Inferior parietal cortex (tissue), 1 donor: Measurements from ENCODE around the gene COL6A1.

Source experiments
- DNase-seq: peaks from one replicate; pipeline ENCODE4 v3.0.0-alpha.2; 2016; ENCODE audit errors: extremely low spot score

Gene COL6A1

DNA sequence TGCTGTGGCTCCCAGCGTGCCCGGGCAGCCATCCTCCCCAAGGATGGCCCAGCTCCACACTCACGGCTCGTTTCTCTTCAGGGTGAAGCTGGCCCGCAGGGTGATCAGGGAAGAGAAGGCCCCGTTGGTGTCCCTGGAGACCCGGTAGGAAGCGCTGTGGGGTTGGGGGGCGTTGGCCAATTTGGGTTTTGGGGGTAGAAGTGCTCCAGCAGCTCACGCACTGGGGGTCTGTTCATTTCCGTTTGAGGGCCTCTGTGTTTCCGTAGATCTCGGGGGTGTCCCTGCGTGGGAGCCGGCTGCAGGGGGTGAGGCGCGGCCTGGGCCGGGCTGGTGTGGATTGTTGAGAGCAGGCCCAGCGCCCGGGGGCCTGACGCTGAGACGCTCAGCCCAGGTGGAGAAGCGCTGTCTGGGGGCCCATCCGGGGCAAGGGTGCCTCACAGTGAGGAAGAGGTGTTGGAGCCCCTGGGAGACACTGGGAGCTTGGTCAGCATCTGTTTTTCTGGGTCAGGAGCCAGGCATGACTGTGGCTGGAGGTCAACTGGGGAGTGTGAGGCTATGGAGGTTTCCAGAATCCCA lies 12.6 kb downstream of the COL6A1 start:
- DNase-seq = no peak

DNA sequence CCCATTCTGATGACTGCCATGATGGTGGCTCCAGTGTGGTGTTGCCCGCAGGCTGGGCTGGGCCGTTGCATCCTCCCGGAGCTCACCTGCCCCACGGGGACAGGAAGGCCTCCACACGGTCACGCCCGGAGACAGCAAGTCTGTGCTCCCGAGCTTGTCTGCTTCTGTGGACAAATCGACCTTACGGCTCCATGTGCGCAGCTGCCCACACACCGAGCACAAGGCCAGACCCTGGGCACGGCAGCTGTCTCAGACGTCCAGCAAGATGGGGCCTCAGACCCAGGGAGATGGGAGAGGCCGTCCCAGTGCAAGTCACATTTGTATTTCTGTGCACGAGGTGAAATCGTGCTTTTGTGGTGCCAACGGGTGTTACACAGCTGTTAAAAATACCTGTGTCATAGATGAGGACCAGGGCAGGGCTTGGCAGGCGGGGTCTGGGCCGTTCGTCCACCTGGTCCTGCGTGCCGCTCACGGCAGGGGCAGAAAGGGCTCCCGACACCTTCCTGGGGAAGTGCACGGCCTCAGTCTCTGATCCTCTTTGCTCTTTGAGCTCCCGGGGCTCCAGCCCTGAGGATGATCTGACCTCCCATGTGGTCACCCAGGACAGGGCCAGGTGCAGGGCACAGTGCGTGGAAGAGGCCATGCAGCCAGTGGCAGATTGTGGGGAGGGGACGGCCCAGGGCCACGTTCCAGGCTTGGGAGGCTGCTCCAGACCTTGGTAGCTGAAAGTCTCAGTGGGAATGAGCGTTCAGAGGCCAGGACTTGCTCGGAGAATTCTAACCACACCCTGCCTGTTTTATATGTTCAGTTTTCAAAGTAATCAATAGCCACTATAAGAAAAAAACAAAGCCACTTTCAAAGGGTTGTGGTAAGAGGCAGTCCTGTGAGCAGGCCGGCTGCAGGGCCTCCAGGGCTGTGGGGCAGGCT lies 13.5 kb downstream of the COL6A1 start:
- DNase-seq = no peak

DNA sequence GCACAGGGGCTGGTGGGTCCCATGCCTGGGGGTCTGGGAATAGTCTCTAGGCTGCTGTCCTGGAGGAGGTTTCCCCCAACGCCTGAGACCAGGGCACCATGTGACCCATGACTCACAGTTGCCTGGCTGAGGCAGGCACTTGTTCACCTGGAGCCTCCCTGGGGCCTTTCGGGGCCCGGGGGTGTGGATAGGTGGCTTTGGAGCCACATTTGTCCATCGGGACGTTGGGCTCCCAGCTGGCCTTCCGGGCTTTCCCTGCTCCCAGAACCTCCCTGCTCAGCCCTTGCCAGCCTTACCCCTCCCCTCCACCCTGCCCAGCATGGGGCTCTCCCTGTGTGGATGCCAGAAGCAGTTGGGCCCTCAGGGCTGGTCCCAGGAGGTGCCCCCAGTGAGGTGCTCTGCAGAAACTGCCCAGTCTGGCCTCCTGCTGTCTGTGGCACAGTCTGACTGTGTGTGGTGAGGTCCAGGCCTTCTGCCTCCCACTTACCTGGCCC lies 14.2 kb downstream of the COL6A1 start:
- no peak for DNase-seq

DNA sequence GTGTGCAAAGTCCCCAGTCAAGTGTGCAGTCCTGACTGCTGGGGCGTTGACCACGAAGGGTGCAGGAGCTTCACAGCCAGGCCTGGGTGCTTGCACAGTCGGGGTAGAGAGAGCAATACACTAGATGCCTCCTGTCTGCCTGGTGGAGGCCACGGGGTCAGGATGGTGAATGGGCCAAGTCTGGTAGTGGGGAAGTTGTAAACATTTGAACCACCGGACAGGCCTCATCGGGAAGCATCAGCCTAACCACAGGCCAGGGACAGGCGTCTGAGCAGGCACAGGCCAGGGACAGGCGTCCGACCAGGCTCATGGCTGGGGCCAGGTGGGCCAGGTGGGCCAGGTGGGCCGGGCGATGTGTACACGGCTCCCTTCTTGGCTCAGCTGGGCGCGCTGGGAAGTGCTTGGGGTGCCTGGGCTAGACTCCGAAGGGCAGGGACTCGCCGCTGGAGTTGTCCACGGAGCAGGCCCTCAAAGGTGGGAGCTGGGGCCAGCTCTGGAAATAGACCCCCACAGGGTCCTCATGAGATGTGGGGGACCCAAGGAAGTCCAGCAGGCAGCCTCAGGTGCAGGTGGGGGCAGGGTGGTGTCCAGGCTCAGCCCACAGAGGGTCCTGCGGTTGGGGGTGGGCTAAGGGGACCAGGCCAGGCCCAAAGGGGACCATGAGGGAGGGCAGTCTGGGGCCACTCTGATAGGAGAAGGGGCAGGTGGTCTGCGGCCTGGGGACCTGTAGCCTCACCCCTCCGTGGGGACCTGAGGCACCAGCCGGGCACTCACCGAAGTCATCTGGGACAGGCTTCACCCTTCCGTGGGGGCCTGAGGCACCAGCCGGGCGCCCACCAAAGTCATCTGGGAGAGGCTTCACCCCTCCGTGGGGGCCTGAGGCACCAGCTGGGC lies 15.0 kb downstream of the COL6A1 start:
- DNase-seq = no peak

DNA sequence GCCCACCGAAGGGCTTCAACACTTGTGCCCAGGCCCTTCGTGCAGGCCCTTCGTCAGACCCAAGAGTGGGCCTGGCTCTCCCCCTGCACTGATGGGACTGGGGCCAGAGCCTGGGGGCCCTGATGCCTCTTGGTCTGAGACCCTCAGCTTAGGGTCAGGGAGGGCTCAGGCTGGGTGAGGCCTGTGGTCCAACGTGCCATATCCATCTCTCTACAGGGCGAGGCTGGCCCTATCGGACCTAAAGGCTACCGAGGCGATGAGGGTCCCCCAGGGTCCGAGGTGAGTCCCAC lies 15.6 kb downstream of the COL6A1 start:
- no peak for DNase-seq

DNA sequence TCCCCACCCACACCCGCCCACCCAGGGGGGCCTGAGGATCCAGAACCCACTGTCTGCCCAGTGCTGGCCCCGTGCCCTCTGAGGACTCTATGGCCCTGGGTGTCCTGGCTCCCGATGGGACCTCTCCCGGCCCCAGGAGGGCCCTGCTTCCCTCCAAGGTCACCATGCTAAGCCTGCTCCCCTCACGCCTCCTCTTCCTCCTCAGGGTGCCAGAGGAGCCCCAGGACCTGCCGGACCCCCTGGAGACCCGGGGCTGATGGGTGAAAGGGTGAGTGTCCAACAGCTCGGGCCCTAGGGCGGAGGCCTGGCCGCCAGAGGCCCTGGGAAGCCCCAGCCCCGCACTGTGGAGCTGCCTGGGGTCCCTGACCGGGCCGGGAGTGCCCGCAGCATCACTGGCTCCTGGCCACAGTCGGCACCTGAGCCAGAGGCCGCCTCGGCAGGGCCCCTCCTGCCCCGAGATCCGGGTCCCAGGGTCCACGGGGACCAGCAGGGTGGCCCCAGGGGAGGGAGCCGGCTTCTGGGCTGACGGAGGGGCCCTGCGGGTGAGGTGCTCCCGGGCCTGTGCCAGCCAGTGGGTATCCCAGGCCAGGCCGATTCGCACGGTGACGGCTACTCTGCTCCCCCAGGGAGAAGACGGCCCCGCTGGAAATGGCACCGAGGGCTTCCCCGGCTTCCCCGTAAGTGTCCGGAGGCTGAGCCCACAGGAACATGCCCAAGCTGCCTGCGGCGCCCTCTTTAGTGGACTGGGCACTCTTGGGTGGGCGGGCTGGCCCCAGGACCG lies 16.1 kb downstream of the COL6A1 start:
- no peak for DNase-seq

DNA sequence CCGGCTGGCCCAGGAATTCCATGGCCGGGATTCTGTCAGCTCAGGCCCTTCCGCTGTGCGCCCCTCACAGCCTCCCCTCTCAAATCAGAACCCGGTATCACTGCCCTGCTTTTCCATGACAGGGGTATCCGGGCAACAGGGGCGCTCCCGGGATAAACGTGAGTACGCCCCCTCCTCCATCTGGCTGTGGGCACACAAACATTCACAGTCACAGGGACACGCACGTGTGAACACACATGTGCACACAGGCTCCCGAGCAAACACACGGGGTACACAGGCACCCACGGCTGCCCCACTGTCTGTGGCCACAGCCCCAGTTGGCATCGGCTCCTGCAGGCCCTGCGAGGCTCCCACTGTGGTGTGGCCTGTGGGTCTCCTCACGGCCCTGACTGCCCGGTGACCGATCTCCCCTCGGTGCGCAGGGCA lies 16.7 kb downstream of the COL6A1 start:
- DNase-seq = no peak

DNA sequence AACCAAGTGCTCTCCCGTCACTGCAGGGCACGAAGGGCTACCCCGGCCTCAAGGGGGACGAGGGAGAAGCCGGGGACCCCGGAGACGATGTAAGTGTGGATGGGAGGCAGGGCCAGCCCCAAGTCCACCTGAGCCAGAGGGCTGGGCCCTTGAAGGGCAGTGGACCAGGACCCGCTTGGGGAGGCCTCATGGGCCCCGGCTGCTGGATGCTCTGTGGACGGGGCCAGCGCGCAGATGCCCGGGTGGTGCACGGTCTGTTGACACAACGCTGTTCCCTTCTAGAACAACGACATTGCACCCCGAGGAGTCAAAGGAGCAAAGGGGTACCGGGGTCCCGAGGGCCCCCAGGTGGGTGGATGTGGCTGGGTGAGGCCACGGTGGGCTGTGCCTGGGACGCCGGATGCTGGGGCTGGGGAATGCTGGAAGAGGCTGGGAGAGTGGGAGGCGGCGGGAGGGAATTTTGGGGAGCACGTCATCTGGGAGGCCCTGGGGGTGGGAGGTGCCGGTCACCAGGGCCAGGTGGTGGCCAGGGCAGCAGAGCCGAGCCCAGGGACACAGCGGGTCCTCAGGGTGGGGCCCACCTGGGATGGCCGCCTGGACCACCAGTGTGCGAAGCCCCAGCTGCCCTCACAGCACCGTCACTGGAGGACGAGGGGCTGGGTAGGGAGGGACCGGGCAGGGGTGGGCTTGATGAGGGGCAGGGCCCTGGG lies 17.5 kb downstream of the COL6A1 start:
- DNase-seq = no peak

DNA sequence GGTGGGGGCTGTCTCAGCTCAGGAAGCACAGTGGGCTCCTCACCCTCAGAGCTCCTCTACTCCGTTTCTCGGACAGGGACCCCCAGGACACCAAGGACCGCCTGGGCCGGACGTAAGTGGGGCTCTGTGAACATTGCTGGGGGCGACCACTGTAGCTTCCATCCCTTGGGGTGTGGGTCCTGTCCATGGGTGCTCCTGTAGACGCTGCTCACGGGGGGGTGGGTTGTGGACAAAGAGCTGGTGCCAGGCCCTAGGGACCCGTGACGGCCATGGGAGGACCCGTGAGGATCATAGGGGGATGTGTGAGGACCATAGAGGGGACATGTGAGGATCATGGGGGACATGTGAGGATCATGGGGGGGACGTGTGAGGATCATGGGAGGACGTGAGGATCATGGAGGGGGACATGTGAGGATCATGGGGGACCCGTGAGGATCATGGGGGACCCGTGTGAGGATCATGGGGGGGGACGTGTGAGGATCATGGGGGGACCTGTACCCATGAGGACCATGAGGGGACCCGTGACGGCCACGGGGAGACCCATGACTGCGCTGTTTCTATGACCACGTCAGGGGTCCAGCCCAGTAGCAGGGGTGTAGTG lies 18.1 kb downstream of the COL6A1 start:
- DNase-seq = no peak

DNA sequence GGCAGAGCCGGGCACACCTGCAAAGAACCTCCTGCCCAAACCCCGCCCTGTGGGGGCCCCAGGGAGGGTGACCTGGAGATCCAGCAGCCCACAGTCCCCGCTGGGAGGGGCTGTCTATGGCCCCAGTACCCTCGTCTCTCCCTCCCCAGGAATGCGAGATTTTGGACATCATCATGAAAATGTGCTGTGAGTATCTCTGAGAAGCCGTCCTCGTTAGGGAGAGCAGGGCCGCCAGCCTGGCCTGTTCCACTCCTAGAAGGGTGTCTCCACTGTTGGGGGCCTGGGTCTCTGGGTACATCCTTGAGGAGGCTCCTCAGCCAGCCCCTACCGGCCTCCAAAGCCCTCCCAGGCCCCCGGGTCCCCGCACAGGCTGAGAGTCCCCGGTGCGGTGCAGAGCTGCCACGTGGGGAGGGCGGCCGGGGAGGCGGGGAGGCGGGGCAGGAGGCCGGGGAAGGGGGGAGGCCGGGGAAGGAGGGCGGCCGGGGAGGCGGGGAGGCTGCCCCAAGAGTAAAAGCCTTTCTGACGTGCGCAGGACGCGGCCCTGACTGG lies 18.7 kb downstream of the COL6A1 start:
- DNase-seq = no peak

DNA sequence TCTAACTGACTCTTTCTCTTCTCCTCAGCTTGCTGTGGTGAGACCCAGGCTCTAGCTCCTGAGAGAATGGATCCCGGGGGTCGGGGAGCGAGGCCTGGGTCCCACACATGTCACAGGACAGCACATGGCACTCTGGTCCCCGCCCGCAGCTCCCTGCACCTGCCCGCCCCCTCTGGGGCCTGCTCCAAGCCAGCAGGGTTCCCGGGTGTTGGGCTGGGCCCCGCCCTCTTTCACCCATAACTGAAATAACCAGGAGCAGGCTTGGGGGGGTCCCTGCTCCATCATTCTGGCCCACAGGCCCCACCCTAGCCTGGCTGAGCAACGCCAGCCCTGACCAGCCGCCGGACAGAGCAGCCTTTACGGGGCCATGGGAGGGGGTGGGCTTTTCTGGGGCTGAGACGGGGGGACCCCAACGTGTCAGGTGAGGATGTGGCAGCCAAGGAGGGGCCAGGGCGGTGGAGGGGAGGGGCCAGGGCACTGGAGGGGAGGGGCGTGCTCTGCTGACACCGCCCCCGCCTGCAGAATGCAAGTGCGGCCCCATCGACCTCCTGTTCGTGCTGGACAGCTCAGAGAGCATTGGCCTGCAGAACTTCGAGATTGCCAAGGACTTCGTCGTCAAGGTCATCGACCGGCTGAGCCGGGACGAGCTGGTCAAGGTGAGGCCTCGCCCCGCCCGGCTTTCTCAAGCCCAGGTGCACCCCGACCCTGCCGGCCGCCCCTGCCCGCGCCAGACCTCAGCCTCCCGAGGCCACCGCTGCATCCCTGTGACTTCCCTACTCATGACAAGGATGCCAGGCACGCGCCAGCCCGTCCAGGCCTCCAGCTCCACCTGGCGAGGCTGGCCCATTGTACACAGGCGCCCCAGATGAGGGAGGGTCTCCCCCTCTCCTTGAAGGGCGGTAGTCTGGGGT lies 19.4 kb downstream of the COL6A1 start:
- DNase-seq = no peak

DNA sequence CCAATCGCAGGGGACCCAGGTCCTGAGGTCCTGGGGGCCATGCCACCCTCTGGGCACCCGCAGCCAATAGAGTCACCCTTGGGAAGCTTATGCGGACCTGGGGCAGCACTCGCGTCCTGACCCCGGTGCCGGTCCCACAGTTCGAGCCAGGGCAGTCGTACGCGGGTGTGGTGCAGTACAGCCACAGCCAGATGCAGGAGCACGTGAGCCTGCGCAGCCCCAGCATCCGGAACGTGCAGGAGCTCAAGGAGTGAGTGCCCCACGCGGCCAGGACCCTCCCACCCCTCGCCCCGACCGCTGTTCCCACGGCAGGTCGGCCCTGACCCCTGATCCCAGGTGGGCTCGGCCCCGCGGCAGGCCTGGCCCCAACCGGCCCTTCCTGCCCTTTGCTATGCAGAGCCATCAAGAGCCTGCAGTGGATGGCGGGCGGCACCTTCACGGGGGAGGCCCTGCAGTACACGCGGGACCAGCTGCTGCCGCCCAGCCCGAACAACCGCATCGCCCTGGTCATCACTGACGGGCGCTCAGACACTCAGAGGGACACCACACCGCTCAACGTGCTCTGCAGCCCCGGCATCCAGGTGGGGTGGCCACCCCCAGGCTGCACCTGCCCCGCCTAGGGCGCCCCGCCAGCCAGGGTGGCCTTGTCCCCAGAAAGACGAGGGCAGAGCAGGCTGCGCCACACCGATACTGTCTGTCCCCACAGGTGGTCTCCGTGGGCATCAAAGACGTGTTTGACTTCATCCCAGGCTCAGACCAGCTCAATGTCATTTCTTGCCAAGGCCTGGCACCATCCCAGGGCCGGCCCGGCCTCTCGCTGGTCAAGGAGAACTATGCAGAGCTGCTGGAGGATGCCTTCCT lies 20.5 kb downstream of the COL6A1 start:
- no peak for DNase-seq

DNA sequence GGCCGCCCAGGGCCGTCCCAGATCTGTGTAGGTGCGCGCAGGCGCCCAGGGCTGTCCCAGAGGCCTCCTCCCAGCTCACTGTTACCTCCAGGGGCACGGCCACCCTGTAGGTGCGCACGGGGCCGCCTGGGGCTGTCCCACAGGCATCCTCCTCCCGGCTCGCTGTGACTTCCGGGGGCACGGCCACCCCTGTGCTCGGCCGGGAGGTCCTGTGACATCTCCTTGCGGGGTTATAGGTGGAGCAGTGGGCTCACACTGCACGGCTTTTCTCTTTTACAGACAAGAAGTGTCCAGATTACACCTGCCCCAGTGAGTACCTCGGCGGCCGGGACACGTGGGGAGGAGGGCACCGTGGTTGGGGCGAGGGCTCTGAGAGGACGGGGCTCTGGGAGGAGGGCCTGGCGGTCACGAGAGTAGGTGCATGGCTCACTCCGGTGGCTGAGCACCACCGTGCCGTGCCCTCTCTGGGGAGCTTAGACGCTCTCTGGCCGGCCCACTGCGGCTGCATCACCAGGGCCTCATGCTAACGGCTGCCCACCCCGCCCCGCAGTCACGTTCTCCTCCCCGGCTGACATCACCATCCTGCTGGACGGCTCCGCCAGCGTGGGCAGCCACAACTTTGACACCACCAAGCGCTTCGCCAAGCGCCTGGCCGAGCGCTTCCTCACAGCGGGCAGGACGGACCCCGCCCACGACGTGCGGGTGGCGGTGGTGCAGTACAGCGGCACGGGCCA lies 21.4 kb downstream of the COL6A1 start:
- DNase-seq = no peak

DNA sequence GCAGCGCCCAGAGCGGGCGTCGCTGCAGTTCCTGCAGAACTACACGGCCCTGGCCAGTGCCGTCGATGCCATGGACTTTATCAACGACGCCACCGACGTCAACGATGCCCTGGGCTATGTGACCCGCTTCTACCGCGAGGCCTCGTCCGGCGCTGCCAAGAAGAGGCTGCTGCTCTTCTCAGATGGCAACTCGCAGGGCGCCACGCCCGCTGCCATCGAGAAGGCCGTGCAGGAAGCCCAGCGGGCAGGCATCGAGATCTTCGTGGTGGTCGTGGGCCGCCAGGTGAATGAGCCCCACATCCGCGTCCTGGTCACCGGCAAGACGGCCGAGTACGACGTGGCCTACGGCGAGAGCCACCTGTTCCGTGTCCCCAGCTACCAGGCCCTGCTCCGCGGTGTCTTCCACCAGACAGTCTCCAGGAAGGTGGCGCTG lies 22.0 kb downstream of the COL6A1 start:
- DNase-seq = no peak

DNA sequence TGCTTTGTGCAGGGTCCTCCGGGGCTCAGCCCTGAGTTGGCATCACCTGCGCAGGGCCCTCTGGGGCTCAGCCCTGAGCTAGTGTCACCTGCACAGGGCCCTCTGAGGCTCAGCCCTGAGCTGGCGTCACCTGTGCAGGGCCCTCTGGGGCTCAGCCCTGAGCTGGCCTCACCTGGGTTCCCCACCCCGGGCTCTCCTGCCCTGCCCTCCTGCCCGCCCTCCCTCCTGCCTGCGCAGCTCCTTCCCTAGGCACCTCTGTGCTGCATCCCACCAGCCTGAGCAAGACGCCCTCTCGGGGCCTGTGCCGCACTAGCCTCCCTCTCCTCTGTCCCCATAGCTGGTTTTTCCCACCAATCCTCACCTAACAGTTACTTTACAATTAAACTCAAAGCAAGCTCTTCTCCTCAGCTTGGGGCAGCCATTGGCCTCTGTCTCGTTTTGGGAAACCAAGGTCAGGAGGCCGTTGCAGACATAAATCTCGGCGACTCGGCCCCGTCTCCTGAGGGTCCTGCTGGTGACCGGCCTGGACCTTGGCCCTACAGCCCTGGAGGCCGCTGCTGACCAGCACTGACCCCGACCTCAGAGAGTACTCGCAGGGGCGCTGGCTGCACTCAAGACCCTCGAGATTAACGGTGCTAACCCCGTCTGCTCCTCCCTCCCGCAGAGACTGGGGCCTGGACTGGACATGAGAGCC lies 22.7 kb downstream of the COL6A1 start:
- DNase-seq = no peak

DNA sequence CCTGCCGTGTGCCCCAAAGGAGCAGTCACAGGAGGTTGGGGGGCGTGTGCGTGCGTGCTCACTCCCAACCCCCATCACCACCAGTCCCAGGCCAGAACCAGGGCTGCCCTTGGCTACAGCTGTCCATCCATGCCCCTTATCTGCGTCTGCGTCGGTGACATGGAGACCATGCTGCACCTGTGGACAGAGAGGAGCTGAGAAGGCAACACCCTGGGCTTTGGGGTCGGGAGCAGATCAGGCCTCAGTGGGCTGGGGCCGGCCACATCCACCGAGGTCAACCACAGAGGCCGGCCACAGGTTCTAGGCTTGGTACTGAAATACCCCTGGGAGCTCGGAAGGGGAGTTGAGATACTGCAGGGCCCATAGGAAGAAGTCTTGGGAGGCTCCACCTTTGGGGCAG lies 23.5 kb downstream of the COL6A1 start:
- DNase-seq = no peak

DNA sequence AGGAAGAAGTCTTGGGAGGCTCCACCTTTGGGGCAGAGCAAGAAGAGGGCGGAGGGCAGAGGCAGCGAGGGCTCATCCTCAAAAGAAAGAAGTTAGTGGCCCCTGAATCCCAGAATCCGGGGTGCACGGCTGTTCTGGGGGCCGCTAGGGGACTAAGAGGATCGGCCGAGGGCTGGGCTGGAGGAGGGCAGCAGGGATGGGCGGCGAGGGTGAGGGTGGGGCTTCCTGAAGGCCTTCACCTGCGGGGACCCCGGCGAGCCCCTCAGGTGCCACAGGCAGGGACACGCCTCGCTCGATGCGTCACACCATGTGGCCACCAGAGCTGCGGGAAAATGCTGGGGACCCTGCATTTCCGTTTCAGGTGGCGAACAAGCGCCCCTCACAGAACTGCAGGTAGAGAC lies 23.9 kb downstream of the COL6A1 start:
- no peak for DNase-seq
